Keratinocyte (primary cell): ENCODE data around the gene NTNG2. TPM values are rescaled to one million over a fixed set of nuclear protein-coding genes. Genes with fewer than 3 reads are reported as not detected.
A peak's percentile ranks its signal among the peaks of the same experiment; 100 is the strongest.

ENCODE experiments used
- DNase-seq: peaks from one replicate; pipeline ENCODE4 v3.0.0-alpha.2; 2011; ENCODE audit warnings: low read depth, missing footprints, low spot score
- FAIRE-seq: peaks from 2 replicates; lab custom pipeline; 2011; peaks lifted over from hg19 to GRCh38; lab: Jason Lieb, UNC
- H2AFZ ChIP-seq: 2 replicates; pipeline ENCODE4 v1.6.0; 2012; ENCODE audit warnings: low read length, control low read depth, inconsistent platforms; ENCODE audit not compliant: control insufficient read depth
- H3K27ac ChIP-seq: 2 replicates; pipeline ENCODE4 v1.5.1; 2011; ENCODE audit warnings: low read length; ENCODE audit not compliant: control insufficient read depth, insufficient read depth
- H3K27me3 ChIP-seq: 3 replicates; pipeline ENCODE4 v1.6.0; 2011; ENCODE audit warnings: low read length; ENCODE audit not compliant: control insufficient read depth, insufficient read depth; ENCODE audit errors: extremely low read depth
- H3K36me3 ChIP-seq, 2 experiments: 2 replicates in 1 of 2; 3 replicates in 1 of 2; pipeline ENCODE4 v1.5.1; 2011; ENCODE audit warnings: low read length in 2 of 2, mild to moderate bottlenecking in 1 of 2; ENCODE audit not compliant: control insufficient read depth in 2 of 2, insufficient read depth in 2 of 2; ENCODE audit errors: extremely low read depth in 1 of 2
- H3K4me1 ChIP-seq: 3 replicates; pipeline ENCODE4 v1.5.1; 2011; ENCODE audit warnings: low read length; ENCODE audit not compliant: control insufficient read depth, insufficient read depth; ENCODE audit errors: extremely low read depth
- H3K4me2 ChIP-seq: 3 replicates; pipeline ENCODE4 v1.6.0; 2011; ENCODE audit warnings: low read depth, low read length; ENCODE audit not compliant: control insufficient read depth, insufficient read depth; ENCODE audit errors: extremely low read depth
- H3K4me3 ChIP-seq, 3 experiments: fragments of 200-600 bp in 1 of 3; sonication (generic) in 1 of 3; 2 replicates in 2 of 3; 3 replicates in 1 of 3; pipeline ENCODE4 v1.5.1; 2011 to 2016; ENCODE audit warnings: low read length in 3 of 3, mild to moderate bottlenecking in 3 of 3, control low read depth in 2 of 3, inconsistent platforms in 1 of 3, low read depth in 1 of 3, mixed read lengths in 1 of 3, mixed run types in 1 of 3, moderate library complexity in 1 of 3; ENCODE audit not compliant: control insufficient read depth in 2 of 3, insufficient read depth in 2 of 3; ENCODE audit errors: extremely low read depth in 1 of 3
- H3K79me2 ChIP-seq: 2 replicates; pipeline ENCODE4 v1.6.0; 2012; ENCODE audit warnings: low read length; ENCODE audit not compliant: control insufficient read depth, insufficient read depth
- H3K9ac ChIP-seq: 3 replicates; pipeline ENCODE4 v1.6.0; 2011; ENCODE audit warnings: low read length; ENCODE audit not compliant: control insufficient read depth, insufficient read depth; ENCODE audit errors: extremely low read depth
- H3K9me1 ChIP-seq: 3 replicates; pipeline ENCODE4 v1.6.0; 2011; ENCODE audit warnings: low read length; ENCODE audit not compliant: control insufficient read depth, insufficient read depth; ENCODE audit errors: extremely low read depth
- H3K9me3 ChIP-seq: 2 replicates; pipeline ENCODE4 v1.5.1; 2012; ENCODE audit warnings: low read depth, low read length; ENCODE audit not compliant: control insufficient read depth
- H4K20me1 ChIP-seq: 3 replicates; pipeline ENCODE4 v1.6.0; 2011; ENCODE audit warnings: low read length; ENCODE audit not compliant: control insufficient read depth, insufficient read depth; ENCODE audit errors: extremely low read depth
- EZH2 ChIP-seq: IDR thresholded peaks from one replicate; pipeline ENCODE4 v1.6.1; 2012; ENCODE audit warnings: inconsistent platforms, mild to moderate bottlenecking, low read length, moderate library complexity
- dilution Hi-C: fragments of 300-500 bp; cut with MboI; formaldehyde crosslinking; loops from one replicate; pipeline ENCODE4 v1.7.0; 2020; ENCODE audit warnings: low sequenced_read_pairs; ENCODE audit not compliant: extremely low pct_ligation_motif_present
- polyA plus RNA-seq, 5 experiments: library from polyadenylated mRNA; depleted of rRNA in 3 of 5; stranded (reverse) in 3 of 5; stranded (forward) in 1 of 5; unstranded in 1 of 5; fragments of >200 nt; gene quantifications; 1 replicate in 1 of 5; 2 replicates in 3 of 5; 3 replicates in 1 of 5; pipeline versions ENCODE4 v1.2.1 to v1.2.3, GENCODE V29; 2011 to 2012; ENCODE audit warnings: missing spikeins in 2 of 5, low read depth in 1 of 5, low replicate concordance in 1 of 5
- TF ChIP-seq, protein P1 (sequence below), 3 experiments: IDR thresholded peaks in 1 of 3; conservative IDR thresholded peaks in 1 of 3; optimal IDR thresholded peaks in 1 of 3; 2 replicates in 2 of 3; 3 replicates in 1 of 3; pipeline versions ENCODE3 to v1.5.1; 2011; ENCODE audit warnings: low read length in 3 of 3, mild to moderate bottlenecking in 3 of 3, moderate library complexity in 2 of 3, control low read depth in 1 of 3, inconsistent platforms in 1 of 3; ENCODE audit not compliant: insufficient read depth in 2 of 3; ENCODE audit errors: extremely low read depth in 1 of 3

Gene NTNG2
- polyA plus RNA-seq, 1 donor (not counting 4 experiments of a cell fraction or from before 2014, with no cell fraction given): 0.05 TPM

DNA sequence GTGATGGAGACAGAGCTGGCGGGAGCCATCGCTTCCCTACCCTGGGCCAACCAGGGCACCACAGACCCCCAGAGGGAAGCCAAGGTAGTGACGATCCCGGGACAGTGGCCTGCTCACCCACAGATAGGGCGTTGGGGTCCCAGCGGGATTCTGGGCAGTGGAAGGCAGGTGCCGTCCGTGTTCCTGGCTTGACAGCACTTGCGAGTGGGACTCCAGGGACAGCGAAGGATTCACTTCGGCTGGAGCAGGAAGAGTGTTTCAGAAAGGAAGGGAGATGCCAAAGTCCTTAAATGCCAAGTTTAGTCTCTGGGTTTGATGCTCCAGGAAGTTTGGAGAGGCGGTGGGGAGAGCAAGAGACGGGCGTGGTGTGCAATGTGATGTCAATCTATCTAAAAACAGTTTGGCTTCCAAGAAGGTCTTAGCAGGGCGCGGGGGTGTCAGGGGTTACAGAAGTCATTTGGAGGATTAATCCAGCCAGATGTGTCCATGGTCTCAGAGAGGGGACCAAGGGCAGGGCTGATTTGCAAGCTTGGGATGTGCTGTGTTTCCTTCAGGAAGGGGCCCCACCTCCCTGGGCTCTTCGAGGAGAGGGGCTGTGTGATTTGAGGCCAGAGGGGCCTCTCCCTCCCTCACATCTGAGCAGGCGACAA is 74.9 kb downstream of the NTNG2 start:
- Histone ChIP-seq H3K27me3 (peaks cover 36% of the 10 kb centered on the region), H3K9ac (no peak overlapping the region), H3K4me1 (peaks cover 4% of the 10 kb centered on the region), H3K79me2 (no peaks in the 10 kb centered on the region), H3K36me3 (no peaks in the 10 kb centered on the region), H3K4me2 (no peak overlapping the region), H4K20me1 (peaks cover 4% of the 10 kb centered on the region), H3K9me1 (no peaks in the 10 kb centered on the region), H3K9me3 (no peaks in the 10 kb centered on the region), H2AFZ (no peak overlapping the region), H3K4me3 (no peak overlapping the region), H3K27ac (no peak overlapping the region)
- no peak for DNase-seq
- FAIRE-seq: no peak
- no peak for TF ChIP-seq EZH2
- TF ChIP-seq, protein P1, sequence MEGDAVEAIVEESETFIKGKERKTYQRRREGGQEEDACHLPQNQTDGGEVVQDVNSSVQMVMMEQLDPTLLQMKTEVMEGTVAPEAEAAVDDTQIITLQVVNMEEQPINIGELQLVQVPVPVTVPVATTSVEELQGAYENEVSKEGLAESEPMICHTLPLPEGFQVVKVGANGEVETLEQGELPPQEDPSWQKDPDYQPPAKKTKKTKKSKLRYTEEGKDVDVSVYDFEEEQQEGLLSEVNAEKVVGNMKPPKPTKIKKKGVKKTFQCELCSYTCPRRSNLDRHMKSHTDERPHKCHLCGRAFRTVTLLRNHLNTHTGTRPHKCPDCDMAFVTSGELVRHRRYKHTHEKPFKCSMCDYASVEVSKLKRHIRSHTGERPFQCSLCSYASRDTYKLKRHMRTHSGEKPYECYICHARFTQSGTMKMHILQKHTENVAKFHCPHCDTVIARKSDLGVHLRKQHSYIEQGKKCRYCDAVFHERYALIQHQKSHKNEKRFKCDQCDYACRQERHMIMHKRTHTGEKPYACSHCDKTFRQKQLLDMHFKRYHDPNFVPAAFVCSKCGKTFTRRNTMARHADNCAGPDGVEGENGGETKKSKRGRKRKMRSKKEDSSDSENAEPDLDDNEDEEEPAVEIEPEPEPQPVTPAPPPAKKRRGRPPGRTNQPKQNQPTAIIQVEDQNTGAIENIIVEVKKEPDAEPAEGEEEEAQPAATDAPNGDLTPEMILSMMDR (optimal IDR thresholded peaks at IDR 0.05 in 1 of 3, IDR thresholded peaks at IDR 0.05 in 1 of 3, conservative IDR thresholded peaks at IDR 0.05 in 1 of 3; ENCODE audit: extremely low read depth in 1 of 3, insufficient read depth in 2 of 3, low read length in 3 of 3): peak in 1 of 3 experiments; percentile 6
- dilution Hi-C loops: no loop called here

DNA sequence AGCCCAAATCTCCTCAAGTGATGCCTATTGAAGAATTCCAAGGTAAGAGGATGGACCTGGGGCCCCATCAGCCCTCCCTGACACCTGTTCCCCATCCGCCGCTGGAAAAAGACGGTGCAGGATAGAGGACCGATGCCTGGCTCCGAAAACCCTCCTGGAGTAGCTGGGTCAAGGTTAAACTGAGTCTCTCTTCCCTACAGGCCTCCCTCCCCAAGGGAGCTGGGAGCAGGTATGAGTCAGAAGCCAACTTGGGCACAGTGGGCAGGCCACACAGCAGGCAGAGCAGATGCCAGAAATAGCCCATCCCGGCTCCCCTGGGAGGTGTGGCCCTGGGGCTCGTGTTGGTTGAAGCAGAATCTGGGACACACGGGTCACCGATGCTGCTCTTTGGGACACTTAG is 75.6 kb downstream of the NTNG2 start:
- Histone ChIP-seq H3K79me2 (no peaks in the 10 kb centered on the region), H3K27me3 (peaks cover 34% of the 10 kb centered on the region), H2AFZ (no peak overlapping the region), H3K27ac (no peak overlapping the region), H3K36me3 (no peaks in the 10 kb centered on the region), H4K20me1 (peaks cover 4% of the 10 kb centered on the region), H3K4me1 (peaks cover 6% of the 10 kb centered on the region), H3K4me3 (no peak overlapping the region), H3K9me1 (no peaks in the 10 kb centered on the region), H3K9ac (no peak overlapping the region), H3K4me2 (no peak overlapping the region), H3K9me3 (no peaks in the 10 kb centered on the region)
- TF ChIP-seq, protein P1 (optimal IDR thresholded peaks at IDR 0.05 in 1 of 3, IDR thresholded peaks at IDR 0.05 in 1 of 3, conservative IDR thresholded peaks at IDR 0.05 in 1 of 3; ENCODE audit: extremely low read depth in 1 of 3, insufficient read depth in 2 of 3, low read length in 3 of 3): no peak
- TF ChIP-seq EZH2: no peak
- DNase-seq (no peak), FAIRE-seq (no peak)
- dilution Hi-C loops: no loop called here
